ENCODE measurements around the gene ABCG1.

- TF ChIP-seq CTCF (IDR thresholded peaks at IDR 0.05) (no peak), ZFX (IDR thresholded peaks at IDR 0.05; ENCODE audit: borderline replicate concordance) (no peak)
Observed at GRCh38 chr21:42295845-42296244, 76.9 kb downstream of the ABCG1 start.
